ENCODE measurements around the gene NCBP3.

DNA sequence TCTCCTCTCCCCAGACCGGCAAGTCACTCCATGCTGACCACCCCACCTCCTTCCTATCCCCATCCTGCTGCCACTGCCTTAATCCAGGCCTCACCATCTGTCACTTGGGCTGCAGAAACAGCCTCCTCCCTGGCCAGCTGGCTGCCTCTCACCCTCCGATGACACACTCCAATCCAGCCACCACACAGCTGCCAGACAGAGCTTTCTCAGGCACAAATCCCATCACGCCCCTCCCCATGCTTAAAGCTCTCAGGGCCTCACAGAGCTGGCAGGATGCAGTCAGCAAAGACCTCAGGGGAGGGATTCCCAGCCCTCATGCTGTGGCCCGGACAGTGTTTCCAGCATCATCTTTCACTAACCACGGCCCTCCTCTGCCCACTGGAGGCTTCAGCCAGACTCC, 33.1 kb upstream of the NCBP3 start:
- TF ChIP-seq, protein P1, sequence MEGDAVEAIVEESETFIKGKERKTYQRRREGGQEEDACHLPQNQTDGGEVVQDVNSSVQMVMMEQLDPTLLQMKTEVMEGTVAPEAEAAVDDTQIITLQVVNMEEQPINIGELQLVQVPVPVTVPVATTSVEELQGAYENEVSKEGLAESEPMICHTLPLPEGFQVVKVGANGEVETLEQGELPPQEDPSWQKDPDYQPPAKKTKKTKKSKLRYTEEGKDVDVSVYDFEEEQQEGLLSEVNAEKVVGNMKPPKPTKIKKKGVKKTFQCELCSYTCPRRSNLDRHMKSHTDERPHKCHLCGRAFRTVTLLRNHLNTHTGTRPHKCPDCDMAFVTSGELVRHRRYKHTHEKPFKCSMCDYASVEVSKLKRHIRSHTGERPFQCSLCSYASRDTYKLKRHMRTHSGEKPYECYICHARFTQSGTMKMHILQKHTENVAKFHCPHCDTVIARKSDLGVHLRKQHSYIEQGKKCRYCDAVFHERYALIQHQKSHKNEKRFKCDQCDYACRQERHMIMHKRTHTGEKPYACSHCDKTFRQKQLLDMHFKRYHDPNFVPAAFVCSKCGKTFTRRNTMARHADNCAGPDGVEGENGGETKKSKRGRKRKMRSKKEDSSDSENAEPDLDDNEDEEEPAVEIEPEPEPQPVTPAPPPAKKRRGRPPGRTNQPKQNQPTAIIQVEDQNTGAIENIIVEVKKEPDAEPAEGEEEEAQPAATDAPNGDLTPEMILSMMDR (IDR thresholded peaks at IDR 0.05): no peak
- no peak for TF ChIP-seq POLR2A (IDR thresholded peaks at IDR 0.05)

All from body of pancreas (tissue), 4 donors.